GM13976 (cell line): ENCODE data around the gene SLC4A2.

Experiments used
- DNase-seq: peaks from one replicate; pipeline ENCODE4 v3.0.0; 2012; ENCODE audit warnings: low spot score
- in situ Hi-C: fragments of 300-500 bp; cut with MboI; formaldehyde crosslinking; loops from one replicate; pipeline ENCODE4 v1.12.0; 2022; ENCODE audit warnings: low sequenced_read_pairs, mixed read lengths, inconsistent platforms; ENCODE audit not compliant: unreplicated experiment
- TF ChIP-seq, protein P1 (sequence below): IDR thresholded peaks from 2 replicates; pipeline ENCODE4 v1.5.1; 2012; ENCODE audit warnings: borderline replicate concordance, mild to moderate bottlenecking; ENCODE audit not compliant: insufficient read depth; ENCODE audit errors: extremely low read depth, missing control alignments, control extremely low read depth

The SLC4A2 gene

DNA sequence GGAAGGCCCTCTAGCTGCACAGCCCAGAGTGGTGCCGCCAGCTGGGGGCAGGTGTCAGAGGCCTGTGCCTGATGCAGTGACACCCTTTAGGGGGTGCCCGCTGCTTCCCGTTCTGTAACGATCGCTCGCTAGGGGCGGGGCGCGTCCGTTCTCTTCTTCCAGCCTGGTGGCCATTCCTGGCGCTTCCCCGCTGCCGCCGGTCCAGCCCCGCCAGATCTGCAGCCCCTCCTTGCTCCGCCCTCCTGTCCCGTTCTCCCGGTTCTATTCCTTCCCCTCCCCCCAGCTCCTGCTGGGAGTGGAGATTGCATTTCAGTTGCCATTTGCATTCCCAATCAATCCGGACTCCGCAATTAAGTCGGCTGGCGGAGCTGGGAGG, 66.1 kb downstream of the SLC4A2 start:
- TF ChIP-seq, protein P1, sequence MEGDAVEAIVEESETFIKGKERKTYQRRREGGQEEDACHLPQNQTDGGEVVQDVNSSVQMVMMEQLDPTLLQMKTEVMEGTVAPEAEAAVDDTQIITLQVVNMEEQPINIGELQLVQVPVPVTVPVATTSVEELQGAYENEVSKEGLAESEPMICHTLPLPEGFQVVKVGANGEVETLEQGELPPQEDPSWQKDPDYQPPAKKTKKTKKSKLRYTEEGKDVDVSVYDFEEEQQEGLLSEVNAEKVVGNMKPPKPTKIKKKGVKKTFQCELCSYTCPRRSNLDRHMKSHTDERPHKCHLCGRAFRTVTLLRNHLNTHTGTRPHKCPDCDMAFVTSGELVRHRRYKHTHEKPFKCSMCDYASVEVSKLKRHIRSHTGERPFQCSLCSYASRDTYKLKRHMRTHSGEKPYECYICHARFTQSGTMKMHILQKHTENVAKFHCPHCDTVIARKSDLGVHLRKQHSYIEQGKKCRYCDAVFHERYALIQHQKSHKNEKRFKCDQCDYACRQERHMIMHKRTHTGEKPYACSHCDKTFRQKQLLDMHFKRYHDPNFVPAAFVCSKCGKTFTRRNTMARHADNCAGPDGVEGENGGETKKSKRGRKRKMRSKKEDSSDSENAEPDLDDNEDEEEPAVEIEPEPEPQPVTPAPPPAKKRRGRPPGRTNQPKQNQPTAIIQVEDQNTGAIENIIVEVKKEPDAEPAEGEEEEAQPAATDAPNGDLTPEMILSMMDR: no peak
- in situ Hi-C loops: no loop called here
- no peak for DNase-seq

DNA sequence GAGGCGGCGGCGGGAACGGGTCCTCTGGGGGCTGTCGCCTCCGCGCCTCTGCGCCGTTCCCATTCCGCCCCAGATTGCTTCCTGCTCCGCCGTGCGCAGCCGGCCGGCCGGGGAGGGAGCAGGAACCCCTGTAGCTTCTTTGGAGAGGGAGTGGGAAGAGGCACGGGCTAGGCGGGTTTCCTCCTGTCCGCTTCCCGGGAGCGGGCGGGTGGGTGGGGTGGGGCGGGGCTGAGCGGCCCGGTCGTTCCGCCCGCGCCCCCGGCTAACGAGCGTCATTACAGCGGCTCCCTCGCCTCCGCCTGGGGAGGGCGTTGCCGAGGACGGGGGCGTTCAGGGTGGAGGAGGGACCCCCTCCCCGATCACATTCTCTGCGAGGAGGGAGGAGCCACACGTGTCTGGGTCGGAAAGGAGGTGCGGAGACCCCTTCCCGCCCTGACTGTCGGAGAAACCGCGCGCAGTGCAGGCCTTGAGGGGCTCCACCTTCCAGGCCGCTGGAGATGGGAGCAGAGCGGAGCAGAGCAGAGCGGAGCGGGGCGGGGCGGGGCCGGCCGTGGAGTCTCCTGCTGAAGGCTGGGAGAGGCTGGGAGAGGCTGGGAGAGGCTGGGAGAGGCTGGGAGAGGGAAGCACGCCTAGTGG, 66.6 kb downstream of the SLC4A2 start:
- TF ChIP-seq, protein P1: no peak
- in situ Hi-C loops: no loop called here
- no peak for DNase-seq
